Measurements from ENCODE around the gene HUNK.
"Not testable (repeated sequence)": the region's sequence is repeated elsewhere in the genome, so short reads cannot be mapped to it uniquely, and the experiment has no call there.

HUNK gene

GRCh38 chr21:32034850-32035249, 162.0 kb downstream of the HUNK start:
- no peaks in the 10 kb centered on the region for H3K4me1 ChIP-seq (ENCODE audit: control insufficient read depth in 1 of 2, insufficient read depth in 2 of 2, low read length in 2 of 2)
- H3K79me1 ChIP-seq (ENCODE audit: low read length): no peaks in the 10 kb centered on the region
- H3K79me2 ChIP-seq (ENCODE audit: control insufficient read depth, insufficient read depth, low read length, poor library complexity): no peaks in the 10 kb centered on the region
- H4K8ac ChIP-seq (ENCODE audit: low read depth, low read length): no peak overlapping the region
- WGBS (ENCODE audit: extremely low coverage, insufficient coverage, insufficient read length): no CpG with 5 or more reads among the region's 5 CpGs
- H3K4ac ChIP-seq (ENCODE audit: low read depth, low read length): no peak overlapping the region
- H2AK5ac ChIP-seq (ENCODE audit: low read length): no peak overlapping the region
- no peak overlapping the region for H3K18ac ChIP-seq (ENCODE audit: low read length)
- no peak overlapping the region for H3K23ac ChIP-seq (ENCODE audit: low read length)
- H3K27me3 ChIP-seq (ENCODE audit: insufficient read depth, low read length): no peaks in the 10 kb centered on the region
- H3K4me3 ChIP-seq (ENCODE audit: low read depth, low read length): no peak overlapping the region
- H2BK5ac ChIP-seq (ENCODE audit: low read depth, low read length, poor library complexity): no peak overlapping the region
- H3K4me2 ChIP-seq (ENCODE audit: low read length): no peak overlapping the region
- DNase-seq: no peak
- no peak overlapping the region for H3K9ac ChIP-seq (ENCODE audit: low read length)
- H3K9me3 ChIP-seq (ENCODE audit: insufficient read depth, low read depth, low read length): peaks cover 6% of the 10 kb centered on the region
- H4K91ac ChIP-seq (ENCODE audit: low read depth, low read length): no peak overlapping the region
- H2AFZ ChIP-seq (ENCODE audit: insufficient read depth, low read length, poor library complexity): no peak overlapping the region
- no peaks in the 10 kb centered on the region for H3K36me3 ChIP-seq (ENCODE audit: control insufficient read depth in 1 of 2, insufficient read depth in 2 of 2, low read length in 2 of 2)
- H2BK12ac ChIP-seq (ENCODE audit: low read length): no peak overlapping the region
- no peak overlapping the region for H3K27ac ChIP-seq (ENCODE audit: low read depth, low read length)
- H2BK120ac ChIP-seq (ENCODE audit: insufficient read depth, low read length, poor library complexity): no peak overlapping the region
- no peak overlapping the region for H3K14ac ChIP-seq (ENCODE audit: low read length)
- H4K12ac ChIP-seq (ENCODE audit: low read depth, low read length): no peak overlapping the region

GRCh38 chr21:32035617-32036016, 162.8 kb downstream of the HUNK start:
- Histone ChIP-seq H2AK5ac (ENCODE audit: low read length) (no peak overlapping the region), H3K79me2 (ENCODE audit: control insufficient read depth, insufficient read depth, low read length, poor library complexity) (no peaks in the 10 kb centered on the region), H3K4ac (ENCODE audit: low read depth, low read length) (no peak overlapping the region), H3K36me3 (ENCODE audit: control insufficient read depth in 1 of 2, insufficient read depth in 2 of 2, low read length in 2 of 2) (no peaks in the 10 kb centered on the region), H3K4me2 (ENCODE audit: low read length) (no peak overlapping the region), H3K9me3 (ENCODE audit: insufficient read depth, low read depth, low read length) (peaks cover 2% of the 10 kb centered on the region), H3K4me3 (ENCODE audit: low read depth, low read length) (no peak overlapping the region), H2BK5ac (ENCODE audit: low read depth, low read length, poor library complexity) (no peak overlapping the region), H3K23ac (ENCODE audit: low read length) (no peak overlapping the region), H2AFZ (ENCODE audit: insufficient read depth, low read length, poor library complexity) (no peak overlapping the region), H2BK120ac (ENCODE audit: insufficient read depth, low read length, poor library complexity) (no peak overlapping the region), H3K27ac (ENCODE audit: low read depth, low read length) (no peak overlapping the region), H4K12ac (ENCODE audit: low read depth, low read length) (no peak overlapping the region), H3K18ac (ENCODE audit: low read length) (no peak overlapping the region), H3K9ac (ENCODE audit: low read length) (no peak overlapping the region), H3K27me3 (ENCODE audit: insufficient read depth, low read length) (no peaks in the 10 kb centered on the region), H3K4me1 (ENCODE audit: control insufficient read depth in 1 of 2, insufficient read depth in 2 of 2, low read length in 2 of 2) (no peaks in the 10 kb centered on the region), H3K14ac (ENCODE audit: low read length) (no peak overlapping the region), H3K79me1 (ENCODE audit: low read length) (no peaks in the 10 kb centered on the region), H2BK12ac (ENCODE audit: low read length) (no peak overlapping the region), H4K91ac (ENCODE audit: low read depth, low read length) (no peak overlapping the region), H4K8ac (ENCODE audit: low read depth, low read length) (no peak overlapping the region)
- no peak for DNase-seq
- WGBS (ENCODE audit: extremely low coverage, insufficient coverage, insufficient read length): no CpG with 5 or more reads among the region's 2 CpGs

- no peaks in the 10 kb centered on the region for H3K27me3 ChIP-seq (ENCODE audit: insufficient read depth, low read length)
- no peak overlapping the region for H4K12ac ChIP-seq (ENCODE audit: low read depth, low read length)
- no peak overlapping the region for H3K14ac ChIP-seq (ENCODE audit: low read length)
- no peak overlapping the region for H4K8ac ChIP-seq (ENCODE audit: low read depth, low read length)
- H3K18ac ChIP-seq (ENCODE audit: low read length): no peak overlapping the region
- no CpG with 5 or more reads among the region's 2 CpGs for WGBS (ENCODE audit: extremely low coverage, insufficient coverage, insufficient read length)
- H3K4me3 ChIP-seq (ENCODE audit: low read depth, low read length): no peak overlapping the region
- H3K4ac ChIP-seq (ENCODE audit: low read depth, low read length): no peak overlapping the region
- no peaks in the 10 kb centered on the region for H3K79me2 ChIP-seq (ENCODE audit: control insufficient read depth, insufficient read depth, low read length, poor library complexity)
- H3K9ac ChIP-seq (ENCODE audit: low read length): no peak overlapping the region
- H2BK12ac ChIP-seq (ENCODE audit: low read length): no peak overlapping the region
- H3K23ac ChIP-seq (ENCODE audit: low read length): no peak overlapping the region
- no peak overlapping the region for H4K91ac ChIP-seq (ENCODE audit: low read depth, low read length)
- no peaks in the 10 kb centered on the region for H3K79me1 ChIP-seq (ENCODE audit: low read length)
- DNase-seq: no peak
- H3K36me3 ChIP-seq (ENCODE audit: control insufficient read depth in 1 of 2, insufficient read depth in 2 of 2, low read length in 2 of 2): no peaks in the 10 kb centered on the region
- H2AK5ac ChIP-seq (ENCODE audit: low read length): no peak overlapping the region
- H3K4me2 ChIP-seq (ENCODE audit: low read length): no peak overlapping the region
- no peak overlapping the region for H2BK5ac ChIP-seq (ENCODE audit: low read depth, low read length, poor library complexity)
- no peaks in the 10 kb centered on the region for H3K9me3 ChIP-seq (ENCODE audit: insufficient read depth, low read depth, low read length)
- H2BK120ac ChIP-seq (ENCODE audit: insufficient read depth, low read length, poor library complexity): no peak overlapping the region
- H3K27ac ChIP-seq (ENCODE audit: low read depth, low read length): no peak overlapping the region
- H2AFZ ChIP-seq (ENCODE audit: insufficient read depth, low read length, poor library complexity): no peak overlapping the region
- H3K4me1 ChIP-seq (ENCODE audit: control insufficient read depth in 1 of 2, insufficient read depth in 2 of 2, low read length in 2 of 2): no peaks in the 10 kb centered on the region
Measured at GRCh38 chr21:32036756-32037155, 163.9 kb downstream of the HUNK start.

- H2BK120ac ChIP-seq (ENCODE audit: insufficient read depth, low read length, poor library complexity); H2BK12ac ChIP-seq (ENCODE audit: low read length); H4K8ac ChIP-seq (ENCODE audit: low read depth, low read length); H3K4ac ChIP-seq (ENCODE audit: low read depth, low read length); H3K79me1 ChIP-seq (ENCODE audit: low read length); H3K23ac ChIP-seq (ENCODE audit: low read length); H3K4me2 ChIP-seq (ENCODE audit: low read length); DNase-seq; H3K14ac ChIP-seq (ENCODE audit: low read length); H4K91ac ChIP-seq (ENCODE audit: low read depth, low read length); H2BK5ac ChIP-seq (ENCODE audit: low read depth, low read length, poor library complexity); H3K4me3 ChIP-seq (ENCODE audit: low read depth, low read length); H3K9ac ChIP-seq (ENCODE audit: low read length); H3K27me3 ChIP-seq (ENCODE audit: insufficient read depth, low read length); H3K36me3 ChIP-seq (ENCODE audit: control insufficient read depth in 1 of 2, insufficient read depth in 2 of 2, low read length in 2 of 2); H2AK5ac ChIP-seq (ENCODE audit: low read length); H2AFZ ChIP-seq (ENCODE audit: insufficient read depth, low read length, poor library complexity); H3K9me3 ChIP-seq (ENCODE audit: insufficient read depth, low read depth, low read length); H4K12ac ChIP-seq (ENCODE audit: low read depth, low read length); H3K4me1 ChIP-seq (ENCODE audit: control insufficient read depth in 1 of 2, insufficient read depth in 2 of 2, low read length in 2 of 2); H3K18ac ChIP-seq (ENCODE audit: low read length); H3K79me2 ChIP-seq (ENCODE audit: control insufficient read depth, insufficient read depth, low read length, poor library complexity); H3K27ac ChIP-seq (ENCODE audit: low read depth, low read length): not testable (repeated sequence)
- no CpG with 5 or more reads among the region's 4 CpGs for WGBS (ENCODE audit: extremely low coverage, insufficient coverage, insufficient read length)
Measured at GRCh38 chr21:32038751-32039150, 165.9 kb downstream of the HUNK start.

Data from trophoblast cell (in vitro differentiated cells and primary cell).